Measurements from ENCODE around the gene LAX1.

LAX1 gene

DNA sequence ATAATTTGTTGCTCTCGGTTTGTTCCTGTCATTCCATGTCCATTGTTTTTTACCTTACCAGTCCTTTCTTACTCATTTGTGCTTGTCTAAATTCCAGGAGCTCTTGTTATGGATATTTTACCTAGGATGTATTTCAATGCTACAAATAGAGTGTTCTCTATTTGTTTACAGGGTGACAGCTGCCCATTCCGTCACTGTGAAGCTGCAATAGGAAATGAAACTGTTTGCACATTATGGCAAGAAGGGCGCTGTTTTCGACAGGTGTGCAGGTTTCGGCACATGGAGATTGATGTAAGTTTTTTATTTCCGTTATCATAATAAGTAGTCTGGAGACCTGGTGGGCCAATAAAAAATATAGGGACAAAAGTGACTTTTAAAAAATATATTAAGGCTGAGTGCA, 53.4 kb downstream of the LAX1 start:
- no peak for ATAC-seq

DNA sequence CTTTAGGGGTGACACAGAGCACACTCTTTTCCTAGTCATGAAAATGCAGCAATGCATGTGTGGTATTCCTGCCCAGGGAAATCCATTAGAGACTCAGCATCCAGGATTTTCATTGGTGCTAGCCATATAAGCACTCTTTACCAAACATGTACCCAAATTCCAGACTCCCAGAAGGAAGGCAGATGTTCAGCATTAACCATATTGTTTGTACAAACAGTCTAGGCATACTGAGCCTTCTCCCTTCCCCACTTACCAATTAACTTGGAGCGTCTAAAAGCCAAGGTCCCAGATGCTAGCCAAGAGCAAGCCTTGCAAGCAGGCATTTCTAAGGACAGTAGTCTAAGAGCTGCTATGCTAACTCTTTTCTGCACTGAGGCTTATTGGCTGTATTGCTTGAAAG, 58.3 kb downstream of the LAX1 start:
- no peak for ATAC-seq

Data from activated CD4-positive, CD25-positive, alpha-beta regulatory T cell treated with anti-CD3 and anti-CD28 coated beads, Interleukin-2, amount 50 U/mL, for 24 hours (primary cell).